Left ventricle myocardium inferior (tissue), 1 donor: Measurements from ENCODE around the gene MAP3K10. TPM values are rescaled to one million over a fixed set of nuclear protein-coding genes. Genes with fewer than 3 reads are reported as not detected.

Source experiments
- DNase-seq: peaks from one replicate; pipeline ENCODE4 v3.0.0-alpha.2; 2020
- H3K27ac ChIP-seq: fragments of 200-600 bp; replicated peaks from 2 replicates; pipeline ENCODE4 v1.8.0; 2021
- H3K27me3 ChIP-seq: fragments of 200-600 bp; 2 replicates; pipeline ENCODE4 v1.8.0; 2021; ENCODE audit warnings: low read depth
- H3K36me3 ChIP-seq: fragments of 200-600 bp; 2 replicates; pipeline ENCODE4 v1.8.0; 2021
- H3K4me1 ChIP-seq: fragments of 200-600 bp; 2 replicates; pipeline ENCODE4 v1.8.0; 2021
- H3K4me3 ChIP-seq: fragments of 200-600 bp; 2 replicates; pipeline ENCODE4 v1.8.0; 2021; ENCODE audit warnings: mild to moderate bottlenecking, moderate library complexity
- H3K9me3 ChIP-seq: fragments of 200-600 bp; replicated peaks from 2 replicates; pipeline ENCODE4 v1.8.0; 2021
- intact Hi-C: fragments of 100-400 bp; cut with micrococcal nuclease; formaldehyde crosslinking; loops from one replicate; pipeline ENCODE4 v1.11.0; 2022
- total RNA-seq: library from RNA; stranded (reverse); fragmentation: NEBNext Ultra II Directional; extraction: Animal tissue kit (Norgen Biotek cat#: 25700); gene quantifications from one replicate; pipeline ENCODE4 v1.2.1, GENCODE V29; 2021
- TF ChIP-seq, protein P1 (sequence below): fragments of 200-600 bp; IDR thresholded peaks from 2 replicates; pipeline ENCODE4 v1.8.0; 2021; ENCODE audit warnings: antibody characterized with exemption, mild to moderate bottlenecking, borderline replicate concordance
- donor health status: DM: no; HTN: yes; CAD: no; lungs with severe emphysema.

MAP3K10 gene
- total RNA-seq, 1 donor from 2014 or later = 17.1 TPM

DNA sequence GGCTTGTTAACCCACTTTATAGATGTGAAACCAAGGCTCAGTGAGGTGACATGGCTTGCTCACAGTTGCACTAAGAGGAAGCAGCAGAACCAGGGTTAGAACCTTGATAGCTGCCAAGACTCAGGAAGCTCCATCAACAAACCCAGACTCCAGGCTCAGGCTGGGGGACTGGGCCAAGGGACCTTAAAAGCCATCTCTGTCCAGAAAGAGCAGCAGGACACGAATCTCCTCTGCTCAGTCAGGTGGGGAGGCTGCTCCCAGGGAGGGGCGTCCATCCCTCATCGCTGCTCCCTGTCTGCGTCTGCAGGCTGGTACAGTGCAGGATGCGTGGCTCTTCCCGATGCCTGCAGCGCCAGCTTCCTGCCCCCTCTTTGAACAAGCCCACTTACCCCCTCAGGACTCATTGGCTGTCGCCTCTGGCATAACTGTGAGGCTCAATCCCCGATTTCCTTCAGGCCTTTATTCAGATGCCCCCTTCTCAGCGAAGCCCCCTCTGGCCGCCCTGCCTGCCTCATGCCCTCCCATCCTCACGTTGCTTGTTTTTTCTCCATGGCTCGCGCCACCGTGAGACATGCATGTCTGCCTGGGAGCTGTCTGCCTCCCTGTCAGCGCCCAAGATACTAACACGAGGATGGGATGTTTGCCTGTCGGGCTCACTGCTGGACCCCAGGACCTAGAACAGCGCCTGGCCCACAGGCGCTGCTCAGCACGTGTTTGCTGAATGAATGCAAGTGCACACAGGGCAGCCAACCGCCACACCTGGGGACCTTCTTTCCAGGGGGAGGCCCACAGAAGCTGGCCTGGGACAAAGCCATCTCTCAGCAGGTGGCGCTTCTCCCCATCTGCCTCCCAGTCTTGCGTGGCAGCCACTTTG is 72.5 kb downstream of the MAP3K10 start:
- Histone ChIP-seq H3K4me1 (peaks cover 56% of the 10 kb centered on the region), H3K4me3 (no peak overlapping the region), H3K9me3 (no peaks in the 10 kb centered on the region), H3K27ac (peak overlapping the region; percentile 16), H3K27me3 (no peaks in the 10 kb centered on the region), H3K36me3 (peaks cover 28% of the 10 kb centered on the region)
- TF ChIP-seq, protein P1, sequence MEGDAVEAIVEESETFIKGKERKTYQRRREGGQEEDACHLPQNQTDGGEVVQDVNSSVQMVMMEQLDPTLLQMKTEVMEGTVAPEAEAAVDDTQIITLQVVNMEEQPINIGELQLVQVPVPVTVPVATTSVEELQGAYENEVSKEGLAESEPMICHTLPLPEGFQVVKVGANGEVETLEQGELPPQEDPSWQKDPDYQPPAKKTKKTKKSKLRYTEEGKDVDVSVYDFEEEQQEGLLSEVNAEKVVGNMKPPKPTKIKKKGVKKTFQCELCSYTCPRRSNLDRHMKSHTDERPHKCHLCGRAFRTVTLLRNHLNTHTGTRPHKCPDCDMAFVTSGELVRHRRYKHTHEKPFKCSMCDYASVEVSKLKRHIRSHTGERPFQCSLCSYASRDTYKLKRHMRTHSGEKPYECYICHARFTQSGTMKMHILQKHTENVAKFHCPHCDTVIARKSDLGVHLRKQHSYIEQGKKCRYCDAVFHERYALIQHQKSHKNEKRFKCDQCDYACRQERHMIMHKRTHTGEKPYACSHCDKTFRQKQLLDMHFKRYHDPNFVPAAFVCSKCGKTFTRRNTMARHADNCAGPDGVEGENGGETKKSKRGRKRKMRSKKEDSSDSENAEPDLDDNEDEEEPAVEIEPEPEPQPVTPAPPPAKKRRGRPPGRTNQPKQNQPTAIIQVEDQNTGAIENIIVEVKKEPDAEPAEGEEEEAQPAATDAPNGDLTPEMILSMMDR = no peak
- DNase-seq = no peak
- intact Hi-C loops = no loop called here

- Histone ChIP-seq H3K4me3 (no peak overlapping the region), H3K4me1 (peaks cover 64% of the 10 kb centered on the region), H3K9me3 (no peaks in the 10 kb centered on the region), H3K27ac (peak overlapping the region; percentile 16), H3K27me3 (no peaks in the 10 kb centered on the region), H3K36me3 (peaks cover 28% of the 10 kb centered on the region)
- DNase-seq = peak; percentile 13
- intact Hi-C loops = no loop called here
- TF ChIP-seq, protein P1 = no peak
Observed at GRCh38 chr19:40264314-40265054, 73.3 kb downstream of the MAP3K10 start.

Other genes with a start within 250 kb of the MAP3K10 start
- 70.7 TPM for gene PSMC4, start 220.3 kb upstream of the MAP3K10 start, total RNA-seq
- 7.8 TPM for gene ZNF546, start 194.4 kb upstream of the MAP3K10 start, total RNA-seq
- gene ZNF780B, start 135.2 kb upstream of the MAP3K10 start, total RNA-seq = 26.6 TPM
- 10.3 TPM for gene ZNF780A, start 100.5 kb upstream of the MAP3K10 start, total RNA-seq
- not detected for gene TTC9B, start 27.0 kb downstream of the MAP3K10 start, total RNA-seq
- 0.30 TPM for gene CCNP, start 35.3 kb downstream of the MAP3K10 start, total RNA-seq
- 107 TPM for gene AKT2, start 93.9 kb downstream of the MAP3K10 start, total RNA-seq
- 166 TPM for gene C19orf47, start 157.0 kb downstream of the MAP3K10 start, total RNA-seq
- 156 TPM for gene PLD3, start 157.3 kb downstream of the MAP3K10 start, total RNA-seq
- not detected for gene HIPK4, start 198.8 kb downstream of the MAP3K10 start, total RNA-seq
- gene PRX, start 222.0 kb downstream of the MAP3K10 start, total RNA-seq = 3.3 TPM
- gene SERTAD1, start 234.6 kb downstream of the MAP3K10 start, total RNA-seq = 9.2 TPM